Measurements from ENCODE around the gene SNX5. TPM values are rescaled to one million over a fixed set of nuclear protein-coding genes. Genes with fewer than 3 reads are reported as not detected.

The SNX5 gene
- total and polyA plus RNA-seq, 9 of the 15 experiments (the other 6 are each of a cell fraction or from before 2014, with no cell fraction given), result 53.5 to 276 (median 160) TPM

- Histone ChIP-seq H3K4me3 (no peak overlapping the region), H3K9me1 (ENCODE audit: control insufficient read depth, insufficient read depth, low read length) (no peaks in the 10 kb centered on the region), H3K79me2 (ENCODE audit: control insufficient read depth, insufficient read depth, low read length) (no peaks in the 10 kb centered on the region), H4K20me1 (replicated peaks; ENCODE audit: control insufficient read depth, insufficient read depth, low read length) (no peaks in the 10 kb centered on the region), H3K9ac (ENCODE audit: insufficient read depth in 1 of 2, low read depth in 2 of 2, low read length in 2 of 2) (0 out of 4 replicates have a peak overlapping the region, but pooled peaks of 1 of the 2 experiments have one; percentile 23), H2AFZ (ENCODE audit: low read depth, low read length) (peak overlapping the region; percentile 69), H3K36me3 (ENCODE audit: control insufficient read depth, insufficient read depth, low read length) (no peaks in the 10 kb centered on the region), H3K27ac (ENCODE audit: extremely low read depth, low read depth, low read length) (no peak overlapping the region), H3K4me2 (ENCODE audit: insufficient read depth, low read length) (no peak overlapping the region), H3K27me3 (ENCODE audit: control insufficient read depth in 2 of 2, insufficient read depth in 2 of 2, low read length in 2 of 2) (peaks cover 6 to 7% of the 10 kb centered on the region in 2 experiments; a peak in 3 of 5 replicates), H3K9me3 (replicated peaks; ENCODE audit: control insufficient read depth, insufficient read depth, low read depth, low read length) (no peaks in the 10 kb centered on the region), H3K4me1 (replicated peaks in 1 of 2; ENCODE audit: control insufficient read depth in 2 of 2, insufficient read depth in 2 of 2, low read length in 2 of 2) (no peaks in the 10 kb centered on the region; a peak in 1 of 5 replicates)
- CTCF ChIA-PET (ENCODE audit: low intra/inter-chr PET ratio), result interaction anchor here (0.7 to 1.3 kb wide), 4 partner anchors 256 to 491 kb away, joined by 3 to 4 read pairs (median 3); no protein-coding TSS in a partner anchor
- BruUV-seq (replicated peaks), result no TSS peak
- in situ Hi-C loops (cut with MboI), result no loop called here
- 14% methylated on average over 16 of the region's 16 CpGs for WGBS (ENCODE audit: insufficient coverage, low coverage, missing lambda C conversion rate)
- POLR2A ChIA-PET, result interaction anchor here (0.6 kb wide), 1 partner anchor 72 kb away, joined by 5 read pairs; no protein-coding TSS in a partner anchor
- DNase-seq (ENCODE audit: extremely low read depth in 1 of 4, low spot score in 3 of 4) (peak; percentile 52 to 55 (median 52)), FAIRE-seq (peak; percentile 95), ATAC-seq (peak; percentile 83)
- intact Hi-C loops (cut with micrococcal nuclease), result loop anchor here (5.0 to 10.0 kb wide), 5 partner anchors 101 to 491 kb away; partner anchors contain the start of genes BFSP1 and RRBP1
- TF ChIP-seq RAD21 (CRISPR knock-in tag; conservative IDR thresholded peaks at IDR 0.05 in 1 of 2, IDR thresholded peaks at IDR 0.05 in 1 of 2) (peak; percentile 72 to 82), NFIC (IDR thresholded peaks at IDR 0.05) (peak; percentile 78), SMC3 (conservative IDR thresholded peaks at IDR 0.05; ENCODE audit: insufficient read depth, low read depth, low read length) (peak; percentile 52), CREM (IDR thresholded peaks at IDR 0.05; ENCODE audit: low read depth) (0 out of 2 replicates have a peak, but pooled peaks have one; percentile 19), POLR2H (tag; IDR thresholded peaks at IDR 0.05; ENCODE audit: low read depth) (no peak), RFX5 (IDR thresholded peaks at IDR 0.05; ENCODE audit: low read depth, low read length) (no peak)
- TF ChIP-seq, protein P1, sequence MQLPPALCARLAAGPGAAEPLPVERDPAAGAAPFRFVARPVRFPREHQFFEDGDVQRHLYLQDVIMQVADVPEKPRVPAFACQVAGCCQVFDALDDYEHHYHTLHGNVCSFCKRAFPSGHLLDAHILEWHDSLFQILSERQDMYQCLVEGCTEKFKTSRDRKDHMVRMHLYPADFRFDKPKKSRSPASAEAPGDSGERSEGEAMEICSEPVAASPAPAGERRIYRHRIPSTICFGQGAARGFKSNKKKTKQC (CRISPR knock-in tag; IDR thresholded peaks at IDR 0.05), result no peak
- TF ChIP-seq, protein P2, sequence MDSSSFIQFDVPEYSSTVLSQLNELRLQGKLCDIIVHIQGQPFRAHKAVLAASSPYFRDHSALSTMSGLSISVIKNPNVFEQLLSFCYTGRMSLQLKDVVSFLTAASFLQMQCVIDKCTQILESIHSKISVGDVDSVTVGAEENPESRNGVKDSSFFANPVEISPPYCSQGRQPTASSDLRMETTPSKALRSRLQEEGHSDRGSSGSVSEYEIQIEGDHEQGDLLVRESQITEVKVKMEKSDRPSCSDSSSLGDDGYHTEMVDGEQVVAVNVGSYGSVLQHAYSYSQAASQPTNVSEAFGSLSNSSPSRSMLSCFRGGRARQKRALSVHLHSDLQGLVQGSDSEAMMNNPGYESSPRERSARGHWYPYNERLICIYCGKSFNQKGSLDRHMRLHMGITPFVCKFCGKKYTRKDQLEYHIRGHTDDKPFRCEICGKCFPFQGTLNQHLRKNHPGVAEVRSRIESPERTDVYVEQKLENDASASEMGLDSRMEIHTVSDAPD (CRISPR knock-in tag; IDR thresholded peaks at IDR 0.05), result no peak
- TF ChIP-seq, protein P3, sequence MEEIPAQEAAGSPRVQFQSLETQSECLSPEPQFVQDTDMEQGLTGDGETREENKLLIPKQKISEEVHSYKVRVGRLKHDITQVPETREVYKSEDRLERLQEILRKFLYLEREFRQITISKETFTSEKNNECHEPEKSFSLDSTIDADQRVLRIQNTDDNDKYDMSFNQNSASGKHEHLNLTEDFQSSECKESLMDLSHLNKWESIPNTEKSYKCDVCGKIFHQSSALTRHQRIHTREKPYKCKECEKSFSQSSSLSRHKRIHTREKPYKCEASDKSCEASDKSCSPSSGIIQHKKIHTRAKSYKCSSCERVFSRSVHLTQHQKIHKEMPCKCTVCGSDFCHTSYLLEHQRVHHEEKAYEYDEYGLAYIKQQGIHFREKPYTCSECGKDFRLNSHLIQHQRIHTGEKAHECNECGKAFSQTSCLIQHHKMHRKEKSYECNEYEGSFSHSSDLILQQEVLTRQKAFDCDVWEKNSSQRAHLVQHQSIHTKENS (CRISPR knock-in tag; IDR thresholded peaks at IDR 0.05), result no peak
Observed at GRCh38 chr20:17995967-17996819, 27.6 kb upstream of the SNX5 start.

All from K562 (cell line).